NCI-H2171 (cell line): ENCODE results near the gene SERPINB6.
A peak's percentile ranks its signal among the peaks of the same experiment; 100 is the strongest.
"Not testable (repeated sequence)": the region's sequence is repeated elsewhere in the genome, so short reads cannot be mapped to it uniquely, and the experiment has no call there.

Experiments
- DNase-seq: peaks from one replicate; lab custom pipeline; 2025; lab: John Stamatoyannopoulos, UW

The SERPINB6 gene

GRCh38 chr6:2999618-3000557, 28.5 kb upstream of the SERPINB6 start, which contains the start of gene NQO2:
TSS of gene NQO2 (plus strand) at chr6:2999894. CDS start at chr6:3006553, 6,659 bp downstream.
- peak; percentile 86 for DNase-seq

DNA sequence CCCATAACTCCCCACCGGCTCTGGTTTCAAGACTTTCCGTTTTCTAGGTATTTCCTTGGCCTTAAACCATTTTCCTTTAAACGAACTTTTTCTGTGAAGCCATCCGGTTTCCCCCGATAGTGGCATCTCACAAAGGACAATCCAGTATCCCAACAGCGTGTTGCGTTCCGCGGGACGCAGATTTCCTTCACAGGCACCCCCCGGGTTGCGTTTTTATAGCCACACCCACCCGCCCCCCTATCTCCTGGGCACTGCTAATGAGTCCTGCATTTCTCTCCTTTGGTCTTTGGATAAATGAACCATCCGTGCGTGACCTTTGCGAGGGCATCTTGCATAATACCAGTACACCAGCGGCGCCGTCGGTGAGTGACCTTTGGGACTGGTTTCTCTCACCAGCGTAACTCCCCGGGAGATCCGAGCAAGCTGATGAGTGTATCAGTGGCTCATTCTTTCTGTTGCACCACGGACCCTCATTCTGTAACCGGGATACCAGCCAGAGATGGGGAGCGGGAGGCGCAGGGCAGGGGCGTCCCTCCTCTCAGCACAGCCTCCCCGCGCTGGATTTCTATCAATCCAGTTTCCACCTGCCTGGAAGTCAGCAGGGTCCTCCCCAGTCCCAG, 27.7 kb upstream of the SERPINB6 start:
- DNase-seq = no peak

GRCh38 chr6:2998249-2998997, 27.1 kb upstream of the SERPINB6 start:
- not testable (repeated sequence) for DNase-seq

GRCh38 chr6:2993755-2994317, 22.5 kb upstream of the SERPINB6 start:
- DNase-seq = no peak

GRCh38 chr6:2992330-2992979, 21.1 kb upstream of the SERPINB6 start:
- DNase-seq = no peak

GRCh38 chr6:2990932-2991506, 19.7 kb upstream of the SERPINB6 start:
- no peak for DNase-seq

DNA sequence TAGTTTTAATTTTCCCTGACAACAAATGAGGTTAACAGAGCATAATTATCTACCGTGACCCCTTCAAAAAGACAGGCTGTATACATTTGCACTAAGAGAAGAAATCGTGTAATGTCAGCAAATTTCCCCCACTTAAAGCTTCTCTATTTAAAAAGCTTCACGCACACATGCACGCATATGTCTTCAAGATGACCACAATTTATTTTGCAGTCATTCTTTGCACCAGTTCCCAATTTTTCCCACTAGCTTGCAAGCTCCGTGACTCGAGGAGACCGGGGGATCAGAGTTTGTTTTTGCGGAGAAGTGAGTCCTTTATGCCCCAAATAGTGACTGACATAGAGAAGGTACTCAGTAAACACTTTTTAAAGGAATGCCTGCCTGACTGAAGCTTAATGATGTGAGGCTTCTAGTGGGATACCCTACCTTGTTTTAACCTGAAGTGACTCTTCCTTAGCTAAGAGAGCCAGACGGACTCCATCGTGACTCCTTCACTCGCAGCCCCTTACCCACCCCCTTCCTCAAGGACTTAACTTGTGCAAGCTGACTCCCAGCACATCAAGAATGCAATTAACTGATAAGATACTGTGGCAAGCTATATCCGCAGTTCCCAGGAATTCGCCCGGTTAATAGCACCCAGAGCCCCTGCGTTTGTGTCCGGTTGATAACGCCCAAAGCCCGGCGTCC, 19.0 kb upstream of the SERPINB6 start:
- no peak for DNase-seq

- peak; percentile 93 for DNase-seq
These were observed 18.2 kb upstream of the SERPINB6 start for GRCh38 chr6:2989332-2990247.

GRCh38 chr6:2988426-2989331, 17.3 kb upstream of the SERPINB6 start:
- peak; percentile 76 for DNase-seq

- no peak for DNase-seq
These were observed 16.7 kb upstream of the SERPINB6 start for GRCh38 chr6:2988094-2988425.

DNA sequence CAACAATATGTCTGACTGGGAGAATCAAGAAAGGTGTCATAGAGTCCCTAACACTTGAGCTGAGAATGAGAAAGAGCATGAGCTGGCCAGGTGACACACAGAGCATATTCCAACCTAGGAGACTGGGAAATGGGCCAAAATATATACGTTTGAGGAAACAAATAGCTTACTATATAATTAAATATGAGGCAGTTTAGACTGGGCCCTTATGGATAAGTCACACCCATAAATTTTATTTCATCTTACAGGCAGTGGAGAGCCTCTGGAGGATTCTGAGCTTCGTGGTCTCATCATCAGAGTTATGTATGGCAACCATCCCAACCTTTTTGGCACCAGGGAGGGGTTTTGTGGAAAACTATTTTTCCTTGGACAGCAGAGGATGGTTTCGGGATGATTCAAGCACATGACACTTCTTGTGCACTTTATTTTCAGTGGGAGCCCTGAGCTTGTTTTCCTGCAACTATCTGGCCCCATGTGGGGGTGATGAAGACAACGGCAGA, 15.4 kb upstream of the SERPINB6 start:
- no peak for DNase-seq

- no peak for DNase-seq
These were observed 13.5 kb upstream of the SERPINB6 start for GRCh38 chr6:2984738-2985406.

DNA sequence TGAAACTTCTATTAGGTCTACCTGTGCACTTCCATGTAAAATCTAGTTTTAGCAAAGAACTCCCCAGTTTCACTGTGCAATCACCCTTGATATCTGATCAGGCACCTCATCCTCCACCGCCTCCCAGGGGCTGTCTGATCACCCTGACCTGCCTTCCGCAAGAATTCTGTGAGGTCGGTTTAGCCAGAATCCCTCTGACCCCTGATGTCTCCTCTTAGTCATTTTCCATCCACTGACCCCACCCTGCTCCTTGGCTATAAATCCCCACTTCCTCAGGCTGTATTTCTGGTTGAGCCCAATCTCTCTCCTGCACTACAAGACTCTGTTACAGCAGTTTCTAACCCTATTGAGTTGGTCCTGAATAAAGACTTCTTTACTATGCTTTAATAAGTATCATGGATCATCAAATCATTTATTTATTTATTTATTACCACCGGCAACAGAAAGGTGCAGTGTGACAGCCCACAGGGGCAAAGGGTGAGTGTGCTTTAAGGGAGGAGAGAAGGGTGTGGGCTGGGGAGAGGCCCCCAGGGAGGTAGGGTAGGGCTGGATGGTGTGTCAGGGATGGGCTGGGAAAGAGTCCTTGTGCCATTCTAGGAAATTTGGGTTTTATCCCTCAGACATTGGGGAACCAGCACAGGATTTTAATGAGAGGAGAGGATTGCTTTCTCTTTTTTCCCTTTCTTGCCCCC, 11.2 kb upstream of the SERPINB6 start:
- DNase-seq = no peak

GRCh38 chr6:2980465-2980855, 9.1 kb upstream of the SERPINB6 start:
- no peak for DNase-seq

DNA sequence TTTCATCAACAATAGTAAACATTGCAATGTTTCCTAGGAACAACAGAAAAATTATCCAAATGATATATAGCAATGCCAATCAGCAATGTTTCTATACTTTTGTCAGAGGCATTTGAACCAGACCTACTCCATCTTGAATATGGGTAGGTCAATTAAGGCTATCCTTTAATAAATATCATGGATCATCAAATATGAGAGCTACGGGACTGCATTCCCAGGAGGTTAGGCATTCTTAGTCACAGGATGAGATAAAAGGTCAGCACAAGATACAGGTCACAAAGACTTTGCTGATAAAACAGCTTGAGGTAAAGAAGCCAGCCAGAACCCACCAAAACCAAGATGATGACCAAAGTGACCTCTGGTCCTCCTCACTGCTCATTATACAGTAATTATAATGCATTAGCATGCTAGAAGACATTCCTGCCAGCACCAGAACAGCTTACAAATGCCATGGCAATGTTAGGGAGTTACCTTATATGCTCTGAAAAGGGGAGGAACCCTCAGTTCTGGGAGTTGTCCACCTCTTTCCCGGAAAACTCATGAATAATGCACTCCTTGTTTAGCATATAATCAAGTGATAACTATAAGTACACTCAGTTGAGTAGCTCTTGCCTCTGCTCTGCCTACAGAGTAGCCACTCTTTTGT, 8.6 kb upstream of the SERPINB6 start:
- no peak for DNase-seq

GRCh38 chr6:2978923-2979322, 7.6 kb upstream of the SERPINB6 start:
- no peak for DNase-seq
